Smooth muscle cell of the coronary artery (primary cell): ENCODE results near the gene AGTPBP1. TPM values are rescaled to one million over a fixed set of nuclear protein-coding genes. Genes with fewer than 3 reads are reported as not detected.

Experiments
- total RNA-seq: library from RNA; depleted of rRNA; stranded (reverse); fragments of >200 nt; gene quantifications from 2 replicates; pipeline ENCODE4 v1.2.3, GENCODE V29; 2014; ENCODE audit warnings: low replicate concordance

The AGTPBP1 gene
- total RNA-seq: 13.7 and 16.8 TPM in 2 replicates

GRCh38 chr9:85741875-85742596, at the start of gene AGTPBP1:
Gene AGTPBP1 (minus strand): TSS chr9:85741954. CDS start chr9:85712533, 29,421 bp downstream.

Other genes starting within 250 kb of the AGTPBP1 start
- 11.1 and 17.1 TPM in 2 replicates for gene NAA35, start 199.2 kb upstream of the AGTPBP1 start, total RNA-seq